ENCODE data around the gene PRRG2.

The PRRG2 gene

DNA sequence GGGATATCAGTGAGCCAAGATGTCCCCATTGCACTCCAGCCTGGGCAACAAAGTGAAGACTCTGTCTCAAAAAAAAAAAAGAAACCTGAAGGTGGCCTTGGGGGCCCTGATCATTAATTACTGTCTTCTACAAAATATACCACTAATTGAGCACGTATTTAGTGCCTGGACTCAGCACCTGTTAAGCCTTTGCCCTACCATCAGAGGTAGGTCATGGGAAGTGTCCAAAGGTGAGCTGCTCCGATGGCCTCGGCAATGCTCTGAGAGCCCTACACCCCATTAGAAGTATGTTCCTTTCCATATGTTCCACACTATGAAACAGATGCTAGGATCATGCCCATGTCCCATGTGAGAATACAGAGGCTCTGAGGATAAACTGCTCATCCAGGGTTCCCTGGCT, 21.7 kb upstream of the PRRG2 start:
- H3K18ac ChIP-seq (ENCODE audit: low read length), result no peak overlapping the region
- no peak overlapping the region for H3K23ac ChIP-seq (ENCODE audit: low read length)
- H3K9ac ChIP-seq (ENCODE audit: low read length), result no peak overlapping the region
- no peak overlapping the region for H3K27ac ChIP-seq (ENCODE audit: low read depth, low read length)
- DNase-seq, result no peak
- H3K4me2 ChIP-seq (ENCODE audit: low read length), result no peak overlapping the region
- peaks cover 11% of the 10 kb centered on the region for H3K36me3 ChIP-seq (ENCODE audit: control insufficient read depth, insufficient read depth, low read length)
- no peak overlapping the region for H2BK15ac ChIP-seq (replicated peaks; ENCODE audit: low read depth)
- H3K4ac ChIP-seq (ENCODE audit: low read depth, low read length), result no peak overlapping the region
- H3K4me1 ChIP-seq (ENCODE audit: control insufficient read depth, low read depth, low read length), result no peaks in the 10 kb centered on the region
- no peak overlapping the region for H2BK120ac ChIP-seq (ENCODE audit: low read depth, low read length)
- peaks cover 3% of the 10 kb centered on the region for H3K79me1 ChIP-seq (ENCODE audit: low read length)
- no peak overlapping the region for H3K56ac ChIP-seq (ENCODE audit: low read length)
- H3K79me2 ChIP-seq (ENCODE audit: control insufficient read depth, insufficient read depth, low read length), result no peaks in the 10 kb centered on the region
- no peak overlapping the region for H3K4me3 ChIP-seq (ENCODE audit: low read length)
- H3K27me3 ChIP-seq (ENCODE audit: insufficient read depth, low read length, poor library complexity), result no peaks in the 10 kb centered on the region
- no peak overlapping the region for H4K5ac ChIP-seq (ENCODE audit: low read length)
- no peak overlapping the region for H2AK5ac ChIP-seq (ENCODE audit: low read length)
- WGBS (ENCODE audit: extremely low coverage, insufficient coverage, low lambda C conversion rate), result no CpG with 5 or more reads among the region's 3 CpGs
- no peak overlapping the region for H2BK5ac ChIP-seq (ENCODE audit: low read length)
- H4K8ac ChIP-seq (ENCODE audit: low read depth, low read length), result no peak overlapping the region

DNA sequence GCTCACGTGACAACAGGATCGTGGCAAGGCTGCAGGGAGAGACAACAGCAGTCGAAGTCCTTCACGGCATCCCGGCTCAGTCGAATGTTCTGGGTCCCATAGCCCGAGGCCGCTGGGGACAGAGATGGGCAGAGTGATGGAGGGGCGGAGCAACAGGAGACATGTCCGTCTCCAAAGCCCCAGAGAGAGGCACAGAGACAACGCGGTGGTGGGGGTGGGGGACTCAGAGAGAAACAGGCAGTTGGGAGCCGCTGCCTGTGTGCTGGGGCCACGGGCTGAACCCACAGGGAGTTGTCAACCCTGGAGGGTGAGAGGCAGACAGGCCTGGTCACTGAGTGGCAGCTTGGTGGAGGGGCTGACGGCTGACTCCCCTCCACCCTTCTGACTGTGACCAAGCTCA, 21.2 kb upstream of the PRRG2 start:
- DNase-seq, result no peak
- Histone ChIP-seq H2AK5ac (ENCODE audit: low read length) (no peak overlapping the region), H2BK15ac (replicated peaks; ENCODE audit: low read depth) (no peak overlapping the region), H3K56ac (ENCODE audit: low read length) (no peak overlapping the region), H3K27me3 (ENCODE audit: insufficient read depth, low read length, poor library complexity) (no peaks in the 10 kb centered on the region), H2BK5ac (ENCODE audit: low read length) (no peak overlapping the region), H3K18ac (ENCODE audit: low read length) (no peak overlapping the region), H3K4me1 (ENCODE audit: control insufficient read depth, low read depth, low read length) (no peaks in the 10 kb centered on the region), H3K36me3 (ENCODE audit: control insufficient read depth, insufficient read depth, low read length) (peaks cover 9% of the 10 kb centered on the region), H4K8ac (ENCODE audit: low read depth, low read length) (no peak overlapping the region), H4K5ac (ENCODE audit: low read length) (no peak overlapping the region), H3K79me1 (ENCODE audit: low read length) (peaks cover 5% of the 10 kb centered on the region), H3K23ac (ENCODE audit: low read length) (no peak overlapping the region), H2BK120ac (ENCODE audit: low read depth, low read length) (no peak overlapping the region), H3K4ac (ENCODE audit: low read depth, low read length) (no peak overlapping the region), H3K79me2 (ENCODE audit: control insufficient read depth, insufficient read depth, low read length) (peaks cover 2% of the 10 kb centered on the region), H3K9ac (ENCODE audit: low read length) (no peak overlapping the region), H3K27ac (ENCODE audit: low read depth, low read length) (no peak overlapping the region), H3K4me2 (ENCODE audit: low read length) (no peak overlapping the region), H3K4me3 (ENCODE audit: low read length) (no peak overlapping the region)
- no CpG with 5 or more reads among the region's 15 CpGs for WGBS (ENCODE audit: extremely low coverage, insufficient coverage, low lambda C conversion rate)

DNA sequence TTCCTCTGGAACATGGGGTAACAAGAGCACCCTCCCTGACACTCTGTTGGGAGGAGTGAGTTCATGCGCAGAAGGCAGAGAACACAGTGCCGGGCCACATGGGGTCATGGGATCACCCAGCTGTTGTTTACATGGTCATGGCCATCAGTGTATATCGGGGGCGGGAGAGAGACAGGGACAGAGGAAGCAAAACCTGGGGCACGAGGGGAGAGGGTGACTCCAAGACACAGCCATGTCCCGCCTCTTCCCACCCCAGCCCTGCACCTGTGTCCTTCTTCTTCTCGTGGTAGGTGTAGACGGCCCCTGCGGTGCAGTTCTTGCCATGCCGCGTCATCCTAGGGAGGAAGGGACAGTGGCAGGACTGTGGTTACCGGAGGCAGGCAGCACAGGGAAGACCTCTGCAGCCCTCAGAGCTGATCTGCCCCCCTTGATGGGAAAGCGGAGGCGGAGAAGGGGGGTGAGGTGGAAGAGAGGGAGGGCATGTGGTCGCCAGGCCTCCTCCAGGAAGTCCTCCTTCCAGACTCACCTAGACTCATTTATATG, 20.7 kb upstream of the PRRG2 start:
- no peak overlapping the region for H4K8ac ChIP-seq (ENCODE audit: low read depth, low read length)
- H3K56ac ChIP-seq (ENCODE audit: low read length), result no peak overlapping the region
- no peak overlapping the region for H3K23ac ChIP-seq (ENCODE audit: low read length)
- no peaks in the 10 kb centered on the region for H3K4me1 ChIP-seq (ENCODE audit: control insufficient read depth, low read depth, low read length)
- no peak overlapping the region for H3K9ac ChIP-seq (ENCODE audit: low read length)
- no peaks in the 10 kb centered on the region for H3K27me3 ChIP-seq (ENCODE audit: insufficient read depth, low read length, poor library complexity)
- H3K4me3 ChIP-seq (ENCODE audit: low read length), result no peak overlapping the region
- H2BK5ac ChIP-seq (ENCODE audit: low read length), result no peak overlapping the region
- no peak overlapping the region for H2BK15ac ChIP-seq (replicated peaks; ENCODE audit: low read depth)
- WGBS (ENCODE audit: extremely low coverage, insufficient coverage, low lambda C conversion rate), result no CpG with 5 or more reads among the region's 15 CpGs
- no peak for DNase-seq
- H2AK5ac ChIP-seq (ENCODE audit: low read length), result no peak overlapping the region
- H3K18ac ChIP-seq (ENCODE audit: low read length), result no peak overlapping the region
- peaks cover 8% of the 10 kb centered on the region for H3K36me3 ChIP-seq (ENCODE audit: control insufficient read depth, insufficient read depth, low read length)
- H3K27ac ChIP-seq (ENCODE audit: low read depth, low read length), result no peak overlapping the region
- H3K79me2 ChIP-seq (ENCODE audit: control insufficient read depth, insufficient read depth, low read length), result peaks cover 2% of the 10 kb centered on the region
- H2BK120ac ChIP-seq (ENCODE audit: low read depth, low read length), result no peak overlapping the region
- peaks cover 5% of the 10 kb centered on the region for H3K79me1 ChIP-seq (ENCODE audit: low read length)
- H4K5ac ChIP-seq (ENCODE audit: low read length), result no peak overlapping the region
- no peak overlapping the region for H3K4me2 ChIP-seq (ENCODE audit: low read length)
- H3K4ac ChIP-seq (ENCODE audit: low read depth, low read length), result no peak overlapping the region

DNA sequence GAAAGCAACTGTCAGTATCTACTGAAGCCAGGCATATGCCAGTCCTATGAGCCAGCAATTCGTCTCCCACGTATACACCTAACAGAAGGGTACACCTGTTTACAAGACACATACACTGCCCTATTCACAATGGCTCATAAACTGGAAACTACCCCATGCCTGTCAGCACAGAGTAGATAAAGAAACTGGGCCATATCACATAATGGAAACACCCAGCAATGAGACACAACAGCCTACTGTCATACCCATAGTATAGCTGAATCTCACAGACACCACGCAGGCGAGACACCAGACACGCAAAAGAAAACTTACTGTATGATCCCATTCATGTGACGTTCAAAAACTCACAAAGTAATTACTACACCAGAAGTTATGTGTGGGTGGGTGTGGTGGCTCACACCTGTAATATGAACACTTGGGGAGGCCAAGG, 16.5 kb upstream of the PRRG2 start:
- H3K4me3 ChIP-seq (ENCODE audit: low read length), result no peak overlapping the region
- H2AK5ac ChIP-seq (ENCODE audit: low read length), result no peak overlapping the region
- peaks cover 10% of the 10 kb centered on the region for H3K79me1 ChIP-seq (ENCODE audit: low read length)
- whole genome bisulfite sequencing (ENCODE audit: extremely low coverage, insufficient coverage, low lambda C conversion rate), result no CpG with 5 or more reads among the region's 6 CpGs
- H2BK15ac ChIP-seq (replicated peaks; ENCODE audit: low read depth), result no peak overlapping the region
- H3K4ac ChIP-seq (ENCODE audit: low read depth, low read length), result no peak overlapping the region
- H3K4me1 ChIP-seq (ENCODE audit: control insufficient read depth, low read depth, low read length), result no peaks in the 10 kb centered on the region
- H3K27me3 ChIP-seq (ENCODE audit: insufficient read depth, low read length, poor library complexity), result no peaks in the 10 kb centered on the region
- peaks cover 5% of the 10 kb centered on the region for H3K79me2 ChIP-seq (ENCODE audit: control insufficient read depth, insufficient read depth, low read length)
- H3K9ac ChIP-seq (ENCODE audit: low read length), result no peak overlapping the region
- H3K56ac ChIP-seq (ENCODE audit: low read length), result no peak overlapping the region
- no peak overlapping the region for H4K8ac ChIP-seq (ENCODE audit: low read depth, low read length)
- H4K5ac ChIP-seq (ENCODE audit: low read length), result no peak overlapping the region
- H3K27ac ChIP-seq (ENCODE audit: low read depth, low read length), result no peak overlapping the region
- no peak overlapping the region for H3K18ac ChIP-seq (ENCODE audit: low read length)
- H3K4me2 ChIP-seq (ENCODE audit: low read length), result no peak overlapping the region
- H3K36me3 ChIP-seq (ENCODE audit: control insufficient read depth, insufficient read depth, low read length), result peaks cover 2% of the 10 kb centered on the region
- DNase-seq, result no peak
- H2BK5ac ChIP-seq (ENCODE audit: low read length), result no peak overlapping the region
- no peak overlapping the region for H3K23ac ChIP-seq (ENCODE audit: low read length)
- H2BK120ac ChIP-seq (ENCODE audit: low read depth, low read length), result no peak overlapping the region

DNA sequence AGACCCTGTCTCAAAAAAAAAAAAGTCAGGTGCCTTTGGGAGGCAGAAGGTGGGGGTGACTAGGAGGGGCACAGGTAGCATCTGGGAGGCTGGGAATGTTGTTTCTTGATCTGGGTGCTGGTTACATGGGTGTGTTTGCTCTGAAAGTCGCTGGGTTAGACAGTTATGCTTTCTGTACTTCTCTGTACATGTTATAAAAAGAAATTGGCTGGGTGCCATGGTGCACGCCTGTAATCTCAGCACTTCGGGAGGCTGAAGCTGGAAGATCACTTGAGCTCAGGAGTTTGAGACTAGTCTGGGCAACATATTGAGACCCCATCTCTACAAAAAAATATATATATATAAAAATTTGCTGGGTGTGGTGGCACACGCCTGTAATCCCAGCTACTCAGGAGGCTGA, 15.9 kb upstream of the PRRG2 start:
- no peak overlapping the region for H2AK5ac ChIP-seq (ENCODE audit: low read length)
- no peak overlapping the region for H3K56ac ChIP-seq (ENCODE audit: low read length)
- H3K4me1 ChIP-seq (ENCODE audit: control insufficient read depth, low read depth, low read length), result no peaks in the 10 kb centered on the region
- no peak overlapping the region for H2BK15ac ChIP-seq (replicated peaks; ENCODE audit: low read depth)
- no CpG with 5 or more reads among the region's 4 CpGs for WGBS (ENCODE audit: extremely low coverage, insufficient coverage, low lambda C conversion rate)
- H3K27ac ChIP-seq (ENCODE audit: low read depth, low read length), result no peak overlapping the region
- peaks cover 10% of the 10 kb centered on the region for H3K79me1 ChIP-seq (ENCODE audit: low read length)
- H3K23ac ChIP-seq (ENCODE audit: low read length), result no peak overlapping the region
- H3K9ac ChIP-seq (ENCODE audit: low read length), result no peak overlapping the region
- no peak overlapping the region for H3K4me3 ChIP-seq (ENCODE audit: low read length)
- H3K4ac ChIP-seq (ENCODE audit: low read depth, low read length), result no peak overlapping the region
- no peak overlapping the region for H3K4me2 ChIP-seq (ENCODE audit: low read length)
- H4K5ac ChIP-seq (ENCODE audit: low read length), result no peak overlapping the region
- no peak overlapping the region for H2BK5ac ChIP-seq (ENCODE audit: low read length)
- H3K27me3 ChIP-seq (ENCODE audit: insufficient read depth, low read length, poor library complexity), result no peaks in the 10 kb centered on the region
- no peak overlapping the region for H3K18ac ChIP-seq (ENCODE audit: low read length)
- peaks cover 5% of the 10 kb centered on the region for H3K79me2 ChIP-seq (ENCODE audit: control insufficient read depth, insufficient read depth, low read length)
- H3K36me3 ChIP-seq (ENCODE audit: control insufficient read depth, insufficient read depth, low read length), result no peaks in the 10 kb centered on the region
- no peak for DNase-seq
- H4K8ac ChIP-seq (ENCODE audit: low read depth, low read length), result no peak overlapping the region
- no peak overlapping the region for H2BK120ac ChIP-seq (ENCODE audit: low read depth, low read length)

DNA sequence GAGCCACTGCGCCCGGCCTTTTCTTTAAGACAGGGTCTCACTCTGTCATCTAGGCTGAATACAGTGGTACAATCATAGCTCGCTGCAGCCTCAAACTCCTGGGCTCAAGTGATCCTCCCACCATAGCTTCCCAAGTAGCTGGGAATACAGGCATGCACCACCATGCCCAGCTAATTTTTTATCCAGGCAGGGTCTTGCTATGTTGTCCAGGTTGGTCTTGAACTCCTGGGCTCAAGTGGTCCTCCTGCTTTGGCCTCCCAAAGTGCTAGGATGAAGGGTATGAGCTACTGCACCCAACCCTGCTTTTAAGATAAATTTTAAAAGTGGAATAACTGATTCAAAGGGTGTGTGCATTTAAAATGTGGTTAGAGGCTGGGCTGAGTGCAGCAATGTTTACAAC, 14.8 kb upstream of the PRRG2 start:
- no CpG with 5 or more reads among the region's 3 CpGs for WGBS (ENCODE audit: extremely low coverage, insufficient coverage, low lambda C conversion rate)
- Histone ChIP-seq H2BK5ac (ENCODE audit: low read length) (no peak overlapping the region), H4K5ac (ENCODE audit: low read length) (no peak overlapping the region), H3K4me2 (ENCODE audit: low read length) (no peak overlapping the region), H3K79me2 (ENCODE audit: control insufficient read depth, insufficient read depth, low read length) (peaks cover 5% of the 10 kb centered on the region), H3K56ac (ENCODE audit: low read length) (no peak overlapping the region), H3K27ac (ENCODE audit: low read depth, low read length) (no peak overlapping the region), H3K36me3 (ENCODE audit: control insufficient read depth, insufficient read depth, low read length) (no peaks in the 10 kb centered on the region), H2BK120ac (ENCODE audit: low read depth, low read length) (no peak overlapping the region), H3K9ac (ENCODE audit: low read length) (no peak overlapping the region), H4K8ac (ENCODE audit: low read depth, low read length) (no peak overlapping the region), H3K4me3 (ENCODE audit: low read length) (no peak overlapping the region), H2BK15ac (replicated peaks; ENCODE audit: low read depth) (no peak overlapping the region), H3K18ac (ENCODE audit: low read length) (no peak overlapping the region), H3K4me1 (ENCODE audit: control insufficient read depth, low read depth, low read length) (no peaks in the 10 kb centered on the region), H3K79me1 (ENCODE audit: low read length) (peaks cover 11% of the 10 kb centered on the region), H3K4ac (ENCODE audit: low read depth, low read length) (no peak overlapping the region), H3K23ac (ENCODE audit: low read length) (no peak overlapping the region), H3K27me3 (ENCODE audit: insufficient read depth, low read length, poor library complexity) (no peaks in the 10 kb centered on the region), H2AK5ac (ENCODE audit: low read length) (no peak overlapping the region)
- no peak for DNase-seq
